Transverse colon (tissue), 4 donors: Measurements from ENCODE around the gene ABCA10. TPM values are rescaled to one million over a fixed set of nuclear protein-coding genes. Genes with fewer than 3 reads are reported as not detected.
"Not testable (repeated sequence)": the region's sequence is repeated elsewhere in the genome, so short reads cannot be mapped to it uniquely, and the experiment has no call there.

Experiments used
- DNase-seq: peaks from one replicate; pipeline ENCODE4 v3.0.0-alpha.2; 2019
- H3K27ac ChIP-seq, 4 donors: fragments of 200-600 bp; sonication (generic); 2 replicates each; pipeline ENCODE4 v1.5.1; 2016 to 2018; ENCODE audit warnings: inconsistent platforms in 4 of 4
- H3K27me3 ChIP-seq: fragments of 200-600 bp; sonication (generic); 2 replicates; pipeline ENCODE4 v1.5.1; 2017; ENCODE audit warnings: inconsistent platforms
- H3K36me3 ChIP-seq, 4 donors: fragments of 200-600 bp; sonication (generic); 2 replicates each; pipeline ENCODE4 v1.5.1; 2017 to 2019; ENCODE audit warnings: inconsistent platforms in 4 of 4
- H3K4me1 ChIP-seq, 4 donors: fragments of 200-600 bp; sonication (generic); 2 replicates each; pipeline ENCODE4 v1.5.1; 2017 to 2020; ENCODE audit warnings: inconsistent platforms in 4 of 4
- H3K4me3 ChIP-seq, 4 donors: fragments of 200-600 bp; sonication (generic); 1 replicate in 1 of 4; 2 replicates in 3 of 4; pipeline versions ENCODE4 v1.5.1 to v1.6.1; 2017 to 2019; ENCODE audit warnings: inconsistent platforms in 4 of 4
- H3K9me3 ChIP-seq, 2 donors: fragments of 200-600 bp; sonication (generic); 2 replicates each; pipeline ENCODE4 v1.5.1; 2017 to 2019; ENCODE audit warnings: inconsistent platforms in 2 of 2
- CTCF ChIP-seq, 5 experiments: fragments of 200-600 bp in 3 of 5; fragments of 450-650 bp in 2 of 5; sonication (generic) in 3 of 5; IDR thresholded peaks; 1 replicate in 2 of 5; 2 replicates in 3 of 5; pipeline ENCODE4 v1.5.1; 2016 to 2017; ENCODE audit warnings: antibody characterized with exemption in 5 of 5, inconsistent platforms in 3 of 5, mild to moderate bottlenecking in 2 of 5, moderate library complexity in 1 of 5
- EP300 ChIP-seq: sonication (generic); formaldehyde crosslinking; IDR thresholded peaks from one replicate; pipeline ENCODE4 v1.6.1; 2017; ENCODE audit warnings: antibody characterized with exemption, low read depth
- POLR2A ChIP-seq: fragments of 450-650 bp; IDR thresholded peaks from one replicate; pipeline ENCODE4 v1.6.1; 2016; ENCODE audit warnings: antibody characterized with exemption, mild to moderate bottlenecking, moderate library complexity
- POLR2AphosphoS5 ChIP-seq, 3 donors: sonication (generic); formaldehyde crosslinking; IDR thresholded peaks; one replicate each; pipeline ENCODE4 v1.6.1; 2016; ENCODE audit warnings: antibody characterized with exemption in 3 of 3
- WGBS, 2 donors: methylation state at CpG; one replicate each; pipeline ENCODE4 v1.1.5; 2018; ENCODE audit warnings: low coverage in 1 of 2; 5-methylcytosine and 5-hydroxymethylcytosine counted together
- in situ Hi-C, 4 donors: fragments of 200-750 bp; cut with MboI; loops; one replicate each; pipeline versions ENCODE4 v1.15.0 to v1.15.1; 2017; ENCODE audit warnings: low sequenced_read_pairs in 3 of 4, low pct_ligation_motif_present in 1 of 4, low pct_unique_long_range_greater_than_20kb in 1 of 4
- intact Hi-C: fragments of 100-400 bp; cut with DNase I; formaldehyde crosslinking; loops from one replicate; pipeline ENCODE4 v1.15.1; 2023; ENCODE audit warnings: low total_unique reads
- total RNA-seq, 4 donors: library from RNA; depleted of rRNA; stranded (reverse); fragments of >200 nt; gene quantifications; one replicate each; pipeline ENCODE4 v1.1.0, GENCODE V29; 2016

The ABCA10 gene
- total RNA-seq, 4 donors from 2014 or later, result 4.6 to 22.1 (median 13.0) TPM

- in situ Hi-C loops, result loop anchor here in 1 of 4 donors (25.0 kb wide), 2 partner anchors 89 to 189 kb away; no protein-coding TSS in a partner anchor
- H3K27me3 ChIP-seq, result no peaks in the 10 kb centered on the region
- no peak overlapping the region for H3K4me3 ChIP-seq
- intact Hi-C loops, result no loop called here
- DNase-seq, result no peak
- peaks cover 0 to 8% (median 0%) of the 10 kb centered on the region in 4 donors for H3K4me1 ChIP-seq
- H3K9me3 ChIP-seq, result no peaks in the 10 kb centered on the region
- TF ChIP-seq CTCF (IDR thresholded peaks at IDR 0.05) (no peak), POLR2AphosphoS5 (IDR thresholded peaks at IDR 0.05) (no peak)
- no peak overlapping the region for H3K27ac ChIP-seq
- no peaks in the 10 kb centered on the region for H3K36me3 ChIP-seq
- 64 to 68% methylated on average over 4 of the region's 4 CpGs for WGBS, 2 donors
Measured at GRCh38 chr17:69175625-69176456, 52.8 kb downstream of the ABCA10 start.

DNA sequence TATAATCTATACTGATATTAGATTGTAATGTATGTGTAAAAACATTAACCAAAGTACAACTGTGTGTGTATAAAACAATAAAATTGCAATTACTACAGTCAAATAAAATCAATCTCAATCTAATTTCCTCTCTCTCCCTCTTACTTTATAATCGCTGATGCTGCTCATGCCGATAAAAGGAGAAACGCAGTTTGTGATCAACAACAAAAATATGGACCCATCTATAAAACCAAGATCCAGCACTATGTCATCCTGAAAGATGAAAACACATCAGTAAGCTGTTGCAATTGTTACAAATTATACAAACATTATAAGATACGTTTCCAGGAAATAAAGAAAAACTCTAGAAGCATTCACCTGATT lies 53.4 kb downstream of the ABCA10 start:
- H3K36me3 ChIP-seq, result no peaks in the 10 kb centered on the region
- no peak overlapping the region for H3K27ac ChIP-seq
- intact Hi-C loops (no loop called here), in situ Hi-C loops (loop anchor here in 1 of 4 donors (25.0 kb wide), 2 partner anchors 88 to 188 kb away; no protein-coding TSS in a partner anchor)
- TF ChIP-seq CTCF (IDR thresholded peaks at IDR 0.05) (no peak), EP300 (no peak)
- H3K4me3 ChIP-seq, result no peak overlapping the region
- H3K4me1 ChIP-seq, result peaks cover 0 to 8% (median 0%) of the 10 kb centered on the region in 4 donors
- H3K27me3 ChIP-seq, result no peaks in the 10 kb centered on the region
- no peak for DNase-seq
- WGBS, 2 donors, result 51 to 61% methylated on average over 4 of the region's 4 CpGs
- H3K9me3 ChIP-seq, result no peaks in the 10 kb centered on the region

DNA sequence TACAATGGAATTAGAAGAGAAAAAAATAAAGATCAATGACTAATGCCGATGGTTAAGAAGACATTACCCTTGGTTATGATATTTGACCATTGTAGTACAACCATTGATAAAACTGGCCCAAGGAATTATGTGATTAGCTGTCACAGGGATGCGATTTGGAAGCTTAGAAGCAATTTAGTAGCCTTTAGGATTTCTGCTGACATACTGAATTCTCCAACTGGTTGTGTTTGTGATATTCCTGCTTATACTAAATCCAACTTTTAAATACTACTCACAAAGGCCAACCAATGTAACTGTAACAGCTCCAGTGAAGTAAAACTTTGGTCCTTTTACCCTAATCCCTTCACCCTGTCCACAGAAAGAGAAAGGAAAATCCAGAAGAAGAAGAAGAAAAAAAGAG lies 55.5 kb downstream of the ABCA10 start:
- no peak overlapping the region for H3K4me3 ChIP-seq
- H3K9me3 ChIP-seq, result no peaks in the 10 kb centered on the region
- peaks cover 0 to 8% (median 0%) of the 10 kb centered on the region in 4 donors for H3K4me1 ChIP-seq
- H3K36me3 ChIP-seq, result no peaks in the 10 kb centered on the region
- TF ChIP-seq POLR2AphosphoS5 (IDR thresholded peaks at IDR 0.05) (no peak), CTCF (IDR thresholded peaks at IDR 0.05) (no peak), POLR2A (no peak), EP300 (no peak)
- intact Hi-C loops, result no loop called here
- in situ Hi-C loops, result no loop called here
- no peaks in the 10 kb centered on the region for H3K27me3 ChIP-seq
- DNase-seq, result no peak
- 50 to 67% methylated on average over 2 of the region's 2 CpGs for WGBS, 2 donors
- no peak overlapping the region for H3K27ac ChIP-seq

GRCh38 chr17:69170377-69170776 lies 58.2 kb downstream of the ABCA10 start:
- Histone ChIP-seq H3K4me1 (peaks cover 0 to 4% (median 0%) of the 10 kb centered on the region in 4 donors), H3K27ac (no peak overlapping the region), H3K4me3 (no peak overlapping the region), H3K9me3 (no peaks in the 10 kb centered on the region), H3K27me3 (no peaks in the 10 kb centered on the region), H3K36me3 (no peaks in the 10 kb centered on the region)
- TF ChIP-seq POLR2AphosphoS5 (IDR thresholded peaks at IDR 0.05) (no peak), CTCF (IDR thresholded peaks at IDR 0.05) (no peak), EP300 (no peak), POLR2A (no peak)
- DNase-seq, result no peak
- in situ Hi-C loops (no loop called here), intact Hi-C loops (no loop called here)

GRCh38 chr17:69168642-69169041 lies 60.0 kb downstream of the ABCA10 start:
- H3K36me3 ChIP-seq, H3K27ac ChIP-seq, DNase-seq, H3K9me3 ChIP-seq, H3K4me1 ChIP-seq, in situ Hi-C loops, intact Hi-C loops, H3K4me3 ChIP-seq, H3K27me3 ChIP-seq: not testable (repeated sequence)
